HUES48 (cell line): ENCODE data around the gene CRLF1.

Experiments used
- H3K27ac ChIP-seq: one replicate; pipeline ENCODE4 v1.7.0; 2013; ENCODE audit warnings: low read depth, low read length, inconsistent platforms
- H3K27me3 ChIP-seq: 2 replicates; pipeline ENCODE4 v1.6.1; 2013; ENCODE audit warnings: mild to moderate bottlenecking, low read length; ENCODE audit not compliant: control insufficient read depth, insufficient read depth
- H3K36me3 ChIP-seq: 2 replicates; pipeline ENCODE4 v1.6.1; 2013; ENCODE audit warnings: low read length; ENCODE audit not compliant: control insufficient read depth, insufficient read depth
- H3K4me1 ChIP-seq: 2 replicates; pipeline ENCODE4 v1.6.1; 2013; ENCODE audit warnings: mild to moderate bottlenecking, low read length; ENCODE audit not compliant: control insufficient read depth, insufficient read depth
- H3K4me3 ChIP-seq: 2 replicates; pipeline ENCODE4 v1.5.1; 2013; ENCODE audit warnings: mild to moderate bottlenecking, low read depth, low read length
- H3K9ac ChIP-seq: 2 replicates; pipeline ENCODE4 v1.6.1; 2013; ENCODE audit warnings: mild to moderate bottlenecking, low read depth, low read length, moderate library complexity
- H3K9me3 ChIP-seq: 2 replicates; pipeline ENCODE4 v1.6.1; 2013; ENCODE audit warnings: low read length; ENCODE audit not compliant: control insufficient read depth, insufficient read depth

The CRLF1 gene

GRCh38 chr19:18635831-18636182 is 29.2 kb upstream of the CRLF1 start:
- peaks cover 8% of the 10 kb centered on the region for H3K27me3 ChIP-seq

GRCh38 chr19:18634612-18635297 is 28.2 kb upstream of the CRLF1 start:
- Histone ChIP-seq H3K36me3 (no peaks in the 10 kb centered on the region), H3K9me3 (no peaks in the 10 kb centered on the region), H3K4me3 (no peak overlapping the region), H3K27ac (no peak overlapping the region), H3K27me3 (peaks cover 8% of the 10 kb centered on the region), H3K4me1 (peaks cover 7% of the 10 kb centered on the region; the same call in 1 of the 2 replicates), H3K9ac (no peak overlapping the region)

More at GRCh38 chr19:18635831-18636182, 29.2 kb upstream of the CRLF1 start:
- Histone ChIP-seq H3K9me3 (no peaks in the 10 kb centered on the region), H3K4me3 (no peak overlapping the region), H3K9ac (no peak overlapping the region), H3K27ac (no peak overlapping the region), H3K36me3 (no peaks in the 10 kb centered on the region), H3K4me1 (peaks cover 7% of the 10 kb centered on the region; the same call in 1 of the 2 replicates)

GRCh38 chr19:18633321-18633720 is 26.7 kb upstream of the CRLF1 start:
- Histone ChIP-seq H3K4me1 (peaks cover 7% of the 10 kb centered on the region; the same call in 1 of the 2 replicates), H3K9me3 (no peaks in the 10 kb centered on the region), H3K27ac (no peak overlapping the region), H3K4me3 (no peak overlapping the region), H3K36me3 (no peaks in the 10 kb centered on the region), H3K9ac (no peak overlapping the region), H3K27me3 (peaks cover 8% of the 10 kb centered on the region)

- Histone ChIP-seq H3K36me3 (no peaks in the 10 kb centered on the region), H3K27me3 (peaks cover under 1% of the 10 kb centered on the region; the same call in 1 of the 2 replicates), H3K27ac (no peak overlapping the region), H3K9ac (no peak overlapping the region), H3K9me3 (no peaks in the 10 kb centered on the region), H3K4me3 (no peak overlapping the region), H3K4me1 (no peaks in the 10 kb centered on the region)
Measured at GRCh38 chr19:18629166-18630088, 22.8 kb upstream of the CRLF1 start.

- H3K27ac ChIP-seq: no peak overlapping the region
- no peak overlapping the region for H3K9ac ChIP-seq
- no peaks in the 10 kb centered on the region for H3K27me3 ChIP-seq
- H3K9me3 ChIP-seq: no peaks in the 10 kb centered on the region
- H3K4me1 ChIP-seq: no peaks in the 10 kb centered on the region
- H3K36me3 ChIP-seq: no peaks in the 10 kb centered on the region
- no peak overlapping the region for H3K4me3 ChIP-seq
Measured at GRCh38 chr19:18626906-18627305, 20.3 kb upstream of the CRLF1 start.

- H3K36me3 ChIP-seq: no peaks in the 10 kb centered on the region
- H3K9ac ChIP-seq: no peak overlapping the region
- H3K27ac ChIP-seq: no peak overlapping the region
- H3K4me1 ChIP-seq: no peaks in the 10 kb centered on the region
- H3K27me3 ChIP-seq: 0 out of 2 replicates have a peak, but pooled peaks cover 3% of the 10 kb centered on the region
- no peak overlapping the region for H3K4me3 ChIP-seq
- no peaks in the 10 kb centered on the region for H3K9me3 ChIP-seq
Measured at GRCh38 chr19:18620902-18621301, 14.3 kb upstream of the CRLF1 start.

- H3K27ac ChIP-seq: no peak overlapping the region
- peaks cover 8% of the 10 kb centered on the region for H3K27me3 ChIP-seq
- H3K9me3 ChIP-seq: no peaks in the 10 kb centered on the region
- H3K36me3 ChIP-seq: no peaks in the 10 kb centered on the region
- no peaks in the 10 kb centered on the region for H3K4me1 ChIP-seq
- no peak overlapping the region for H3K4me3 ChIP-seq
- no peak overlapping the region for H3K9ac ChIP-seq
Measured at GRCh38 chr19:18620311-18620710, 13.7 kb upstream of the CRLF1 start.

- peaks cover 29% of the 10 kb centered on the region for H3K27me3 ChIP-seq
- no peaks in the 10 kb centered on the region for H3K9me3 ChIP-seq
- no peak overlapping the region for H3K9ac ChIP-seq
- H3K27ac ChIP-seq: no peak overlapping the region
- no peak overlapping the region for H3K4me3 ChIP-seq
- H3K4me1 ChIP-seq: peaks cover 4% of the 10 kb centered on the region; the same call in 1 of the 2 replicates
- H3K36me3 ChIP-seq: no peaks in the 10 kb centered on the region
Measured at GRCh38 chr19:18618236-18618635, 11.6 kb upstream of the CRLF1 start.

GRCh38 chr19:18617562-18617961 is 11.0 kb upstream of the CRLF1 start:
- H3K27ac ChIP-seq: no peak overlapping the region
- H3K9ac ChIP-seq: no peak overlapping the region
- no peak overlapping the region for H3K4me3 ChIP-seq
- H3K36me3 ChIP-seq: no peaks in the 10 kb centered on the region
- peaks cover 36% of the 10 kb centered on the region for H3K27me3 ChIP-seq
- H3K4me1 ChIP-seq: peaks cover 4% of the 10 kb centered on the region; the same call in 1 of the 2 replicates
- H3K9me3 ChIP-seq: no peaks in the 10 kb centered on the region

GRCh38 chr19:18616023-18616422 is 9.4 kb upstream of the CRLF1 start:
- Histone ChIP-seq H3K4me1 (peaks cover 8% of the 10 kb centered on the region), H3K4me3 (no peak overlapping the region), H3K9ac (no peak overlapping the region), H3K36me3 (no peaks in the 10 kb centered on the region), H3K27ac (no peak overlapping the region), H3K9me3 (no peaks in the 10 kb centered on the region), H3K27me3 (peaks cover 51% of the 10 kb centered on the region)
